Activated CD8-positive, alpha-beta memory T cell treated with anti-CD3 and anti-CD28 coated beads, Interleukin-2, amount 50 U/mL, for 1 hour (primary cell): ENCODE data around the gene POLR1H.
A peak's percentile ranks its signal among the peaks of the same experiment; 100 is the strongest.

Experiments
- DNase-seq: peaks from one replicate; pipeline ENCODE4 v3.0.0-alpha.2; 2020; ENCODE audit errors: extremely low read depth

POLR1H gene

DNA sequence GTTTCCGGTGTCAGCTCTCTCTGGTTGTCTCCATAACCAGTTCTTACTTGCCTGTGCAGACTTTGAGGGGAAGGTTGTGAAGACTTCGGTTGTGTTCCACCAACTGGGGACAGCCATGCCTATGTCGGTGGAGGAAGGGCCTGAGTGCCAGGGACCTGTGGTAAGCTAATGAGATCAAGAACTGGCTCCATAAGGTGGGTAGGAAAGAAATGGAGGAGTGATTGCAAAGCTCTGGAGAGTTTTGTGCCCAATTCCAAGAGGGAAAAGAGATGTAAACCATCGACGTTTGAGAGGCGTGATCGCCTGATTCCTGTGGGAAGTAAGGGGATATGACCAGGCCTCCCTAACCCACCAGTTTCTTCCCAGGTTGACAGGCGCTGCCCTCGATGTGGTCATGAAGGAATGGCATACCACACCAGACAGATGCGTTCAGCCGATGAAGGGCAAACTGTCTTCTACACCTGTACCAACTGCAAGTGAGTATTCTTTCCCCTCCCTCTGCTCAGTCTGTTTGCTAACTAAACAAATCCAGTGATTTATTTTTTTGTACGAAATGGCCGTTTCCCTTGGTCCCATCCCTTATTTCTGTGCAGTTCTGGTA lies 893 bp downstream of the POLR1H start:
- DNase-seq, result no peak

DNA sequence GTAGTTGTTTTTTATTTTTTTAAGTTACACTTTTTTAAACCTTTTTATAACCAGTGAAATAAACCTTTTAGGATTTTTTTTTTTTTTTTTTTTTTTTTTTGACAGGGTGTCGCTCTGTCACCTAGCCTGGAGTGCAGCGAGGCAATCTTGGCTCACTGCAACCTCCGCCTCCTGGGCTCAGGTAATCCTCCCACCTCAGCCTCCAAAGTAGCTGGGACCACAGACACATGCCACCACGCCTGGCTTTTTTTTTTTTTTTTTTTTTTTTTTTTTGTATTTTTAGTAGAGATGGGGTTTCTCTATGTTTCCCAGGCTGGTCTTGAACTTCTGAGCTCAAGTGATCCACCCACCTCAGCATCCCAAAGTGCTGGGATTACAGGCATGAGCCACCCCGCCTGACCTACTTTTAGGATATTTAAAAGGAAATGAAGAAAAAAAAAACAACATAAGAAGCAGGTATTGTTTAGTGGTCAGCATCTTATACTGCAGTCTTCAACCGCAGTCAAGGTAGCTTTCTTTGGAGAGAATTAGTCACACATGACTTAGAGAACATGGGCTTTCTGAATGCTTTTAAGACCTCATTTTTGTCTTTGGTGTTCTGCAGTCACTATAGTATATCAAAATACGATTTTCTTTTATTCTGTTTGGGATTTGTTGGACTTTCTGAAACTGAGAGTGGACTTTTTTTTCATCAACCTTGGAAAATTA lies 1.6 kb downstream of the POLR1H start:
- DNase-seq, result no peak

DNA sequence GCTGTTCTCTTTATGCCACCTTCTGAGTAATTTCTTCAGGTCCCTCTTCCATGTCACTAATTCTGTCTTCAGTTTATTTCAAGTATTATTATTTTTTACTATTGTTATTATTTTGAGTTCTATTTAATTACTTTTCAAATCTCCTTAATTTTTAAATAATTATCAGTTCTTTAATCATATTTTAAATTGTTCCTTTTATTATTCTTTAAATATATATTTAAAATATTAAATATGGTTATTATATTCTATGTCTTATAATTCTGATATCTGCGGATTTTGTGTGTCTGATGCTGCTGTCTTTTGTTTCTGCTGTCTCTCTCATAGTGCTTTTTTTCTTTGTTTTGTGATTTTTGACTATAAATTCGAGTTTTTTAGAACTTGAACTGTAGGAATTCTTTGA lies 2.2 kb downstream of the POLR1H start:
- DNase-seq, result no peak

DNA sequence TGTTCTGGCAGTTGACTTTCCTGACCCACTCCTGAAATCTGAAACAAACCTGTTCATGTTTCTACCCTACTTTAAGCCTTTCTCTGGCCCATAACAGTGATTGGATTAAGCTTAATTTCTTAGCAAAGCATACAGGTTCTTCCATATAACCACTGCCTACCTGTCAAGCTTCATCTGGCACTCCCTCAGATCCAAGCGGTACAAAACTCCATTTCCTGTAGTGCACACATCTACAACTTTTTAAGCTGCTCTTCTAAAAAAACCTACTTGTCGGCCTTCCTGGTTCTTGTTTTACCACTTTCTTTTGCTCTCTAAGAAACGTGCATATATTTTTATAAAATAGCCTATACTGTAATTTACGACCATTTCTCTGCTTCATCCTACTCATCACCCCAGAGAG lies 5.0 kb downstream of the POLR1H start:
- DNase-seq, result no peak

DNA sequence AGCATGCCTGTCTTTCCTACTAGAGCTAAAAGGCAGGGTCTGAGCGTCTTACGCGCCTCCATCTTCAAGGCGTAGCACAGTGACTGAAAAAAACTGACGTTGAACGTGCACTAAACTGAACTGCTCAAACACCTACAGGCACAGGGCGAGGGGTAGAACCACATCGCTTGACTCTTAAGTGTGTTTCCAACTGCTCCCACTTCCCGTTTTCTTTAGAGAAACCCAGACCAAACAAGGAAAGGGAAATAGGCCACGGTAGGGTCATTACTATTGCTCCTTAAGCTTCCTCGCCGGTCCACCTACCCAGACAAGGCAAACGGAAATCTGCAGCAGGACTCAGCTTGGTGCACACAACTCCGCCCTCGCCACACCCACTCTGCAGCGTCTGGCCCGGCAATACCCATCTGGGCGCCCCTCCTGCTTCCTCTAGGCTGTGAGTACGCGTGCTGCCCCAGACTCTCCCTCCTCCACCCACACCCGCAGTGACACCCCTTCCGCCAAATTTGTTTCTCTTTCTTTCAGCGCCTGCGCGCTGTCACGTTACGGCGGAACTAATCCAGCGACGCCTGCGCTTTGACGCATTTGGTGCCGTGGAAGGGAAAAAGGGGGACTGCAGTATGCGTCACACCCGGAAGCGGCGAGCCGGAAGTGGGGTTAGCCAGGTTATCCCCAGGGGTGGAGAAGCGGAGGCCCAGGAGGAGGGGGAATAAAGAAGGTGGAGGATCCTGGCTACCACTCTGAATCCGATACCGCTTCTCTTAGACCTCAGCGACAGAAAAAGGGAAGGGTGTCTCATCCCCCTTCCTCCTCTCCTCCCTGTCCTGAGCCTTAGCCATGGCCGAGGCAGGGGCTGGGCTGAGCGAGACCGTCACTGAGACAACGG lies 5.8 kb downstream of the POLR1H start, which contains the start of gene PPP1R11:
Gene PPP1R11 (plus strand): TSS at position 622 of the 883 bp plus-strand sequence. CDS start 213 bp downstream, at position 835.
- DNase-seq, result peak; percentile 98

DNA sequence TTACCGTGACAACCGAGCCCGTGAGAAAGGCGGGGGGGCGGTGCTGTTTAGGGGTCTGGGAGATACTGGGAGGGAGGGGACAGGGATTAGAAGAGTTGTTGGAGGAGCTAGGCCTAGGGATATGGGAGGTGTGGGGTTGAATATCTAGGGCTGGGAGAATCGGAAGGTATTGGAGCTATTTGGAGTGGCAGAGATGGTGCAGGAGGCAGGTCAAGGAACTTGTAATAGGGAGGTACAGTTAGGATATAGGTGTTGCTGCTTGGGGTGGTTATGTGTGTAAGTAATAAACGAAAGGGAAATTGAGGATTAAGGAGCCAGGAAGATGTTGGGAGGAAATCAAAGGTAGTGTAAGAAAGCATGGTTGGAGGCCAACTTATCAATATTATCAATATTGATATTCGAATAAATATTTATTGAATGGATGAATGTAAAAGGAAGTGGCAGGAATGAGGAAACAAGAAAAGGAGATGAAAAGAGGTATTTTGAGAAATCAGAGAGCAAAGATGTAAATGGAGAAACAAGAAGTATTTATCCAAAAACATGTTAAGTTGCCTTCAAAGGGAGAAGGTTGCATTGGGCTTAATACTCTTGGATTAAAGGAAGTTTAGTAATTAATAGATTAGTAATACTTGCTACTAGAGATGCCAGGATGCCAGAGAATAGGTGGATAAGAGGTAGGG lies 6.5 kb downstream of the POLR1H start:
- no peak for DNase-seq

DNA sequence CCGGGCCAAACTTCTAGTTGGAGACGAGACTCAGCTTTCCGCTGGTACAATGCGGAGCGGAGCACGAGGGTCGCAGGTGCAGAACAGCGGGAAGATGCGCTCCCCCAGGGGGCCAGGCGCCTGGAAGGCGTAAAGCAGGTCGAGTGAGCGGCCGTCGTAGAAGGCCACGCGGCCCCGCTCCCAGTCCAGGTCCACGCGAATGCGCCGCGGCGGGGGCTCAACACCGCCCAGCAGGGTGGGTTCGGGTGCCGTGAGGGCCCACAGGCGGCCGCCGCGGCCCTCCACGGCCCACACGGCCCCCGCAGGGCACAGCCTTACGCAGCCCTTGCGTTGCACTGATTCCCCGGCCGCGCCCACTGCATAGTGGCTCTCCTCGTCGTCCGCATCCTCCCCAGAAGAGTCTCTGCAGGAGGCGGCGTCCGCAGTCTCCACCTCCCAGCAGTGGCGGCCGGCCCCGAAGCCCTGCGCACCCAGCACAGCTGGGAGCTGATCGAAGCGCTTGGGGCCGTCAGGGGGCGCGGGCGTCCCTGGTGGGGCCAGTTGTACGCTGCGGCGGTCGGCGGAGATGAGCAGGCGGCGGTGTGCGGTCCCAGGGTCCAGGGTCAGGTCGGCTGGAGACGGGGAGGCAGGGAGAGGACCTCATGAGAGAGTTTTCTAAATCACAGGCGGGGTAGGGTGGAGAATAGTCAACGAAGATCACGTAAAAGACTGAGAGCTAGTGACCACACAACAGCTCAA lies 10.2 kb downstream of the POLR1H start:
- DNase-seq, result no peak

DNA sequence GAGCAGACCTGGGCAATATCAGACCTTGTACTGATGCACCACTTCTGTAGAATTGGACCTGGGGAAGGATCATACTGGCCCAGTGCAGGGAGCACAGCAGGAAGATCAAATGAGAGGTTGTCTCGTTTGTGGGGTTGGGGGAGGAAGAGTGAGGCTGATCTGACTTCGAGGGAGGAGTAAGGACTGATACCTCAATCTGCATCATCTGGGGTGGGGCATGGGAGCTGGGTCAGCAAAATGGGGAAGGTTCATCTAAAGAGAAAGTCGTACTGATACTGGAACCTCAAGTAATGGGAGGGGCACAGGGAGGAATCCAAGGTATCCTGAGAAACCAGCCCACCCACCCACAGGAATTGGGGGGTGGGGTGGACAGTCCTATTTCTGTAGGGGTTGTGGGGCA lies 10.8 kb downstream of the POLR1H start:
- DNase-seq, result no peak

DNA sequence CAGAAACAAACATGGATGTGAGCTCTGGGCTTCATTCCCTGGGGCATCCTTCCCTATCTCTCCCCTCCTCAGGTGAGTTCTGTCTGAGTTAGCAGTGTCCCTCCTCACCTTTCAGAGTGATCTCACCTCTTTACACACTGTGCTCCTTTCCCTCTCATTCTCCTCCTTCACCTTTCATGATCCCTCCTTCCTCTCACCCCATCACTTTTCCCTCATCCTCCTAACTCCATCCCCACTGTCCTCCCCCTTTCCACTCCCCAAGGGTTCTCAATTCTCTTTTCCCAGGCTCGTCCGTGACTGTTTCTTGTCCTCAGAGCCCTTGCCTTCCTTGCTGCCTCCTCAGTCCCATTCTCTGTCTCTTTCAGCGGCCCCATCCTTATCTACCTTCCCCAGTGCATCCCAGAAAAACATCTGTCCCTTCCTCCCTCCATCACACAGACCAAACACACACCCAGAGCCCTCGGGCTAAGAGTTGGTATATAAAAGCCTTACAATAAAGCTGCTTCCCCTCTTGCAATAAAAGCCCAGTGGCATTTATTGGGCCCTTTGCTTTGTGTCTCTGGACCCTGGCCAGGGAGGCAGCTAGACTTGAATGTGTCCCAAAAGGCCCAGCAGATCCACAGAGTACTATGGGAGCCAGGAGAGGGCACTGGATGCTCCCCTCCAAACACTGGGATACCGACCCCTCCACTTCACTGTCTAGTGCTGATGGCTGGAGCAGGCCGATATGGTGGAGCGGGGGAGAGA lies 12.6 kb downstream of the POLR1H start:
- DNase-seq, result no peak

DNA sequence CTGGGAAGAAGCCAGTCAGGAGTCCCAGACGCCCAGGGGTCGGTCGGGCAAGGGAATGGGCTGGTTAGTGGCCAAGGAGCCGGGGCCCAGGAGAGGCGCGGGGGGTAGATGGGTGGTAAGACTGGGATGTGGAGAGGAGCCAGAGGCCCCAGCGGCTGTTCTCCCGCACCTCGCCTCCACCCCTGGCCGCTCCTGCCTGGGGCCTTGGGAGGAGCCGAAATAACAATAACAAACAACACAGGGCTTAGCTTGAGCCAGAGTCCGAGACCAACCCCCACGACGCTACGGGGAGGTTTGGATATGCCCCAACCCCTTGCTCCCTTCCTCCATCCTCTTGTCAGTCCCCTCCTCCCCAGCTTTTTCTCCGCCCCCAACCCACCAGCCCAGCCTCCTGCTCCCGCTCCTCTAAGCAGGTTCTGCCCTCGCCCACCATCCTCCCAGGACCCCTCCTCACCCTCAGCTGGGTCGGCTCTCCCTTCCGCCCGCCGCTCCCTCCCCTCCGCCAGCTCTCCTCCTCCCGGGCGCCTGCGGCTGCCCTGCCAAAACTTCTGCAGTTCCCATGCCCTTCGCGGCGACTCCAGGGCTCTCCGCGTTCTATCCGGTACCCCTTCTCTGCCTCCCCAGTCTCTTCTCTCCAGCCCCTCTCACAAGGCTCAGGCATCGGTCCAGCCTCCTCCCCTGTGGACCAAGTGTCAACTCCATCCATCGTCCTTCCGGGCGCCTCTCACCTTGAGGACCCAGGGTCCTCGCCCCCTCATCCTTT lies 13.4 kb downstream of the POLR1H start:
- no peak for DNase-seq

DNA sequence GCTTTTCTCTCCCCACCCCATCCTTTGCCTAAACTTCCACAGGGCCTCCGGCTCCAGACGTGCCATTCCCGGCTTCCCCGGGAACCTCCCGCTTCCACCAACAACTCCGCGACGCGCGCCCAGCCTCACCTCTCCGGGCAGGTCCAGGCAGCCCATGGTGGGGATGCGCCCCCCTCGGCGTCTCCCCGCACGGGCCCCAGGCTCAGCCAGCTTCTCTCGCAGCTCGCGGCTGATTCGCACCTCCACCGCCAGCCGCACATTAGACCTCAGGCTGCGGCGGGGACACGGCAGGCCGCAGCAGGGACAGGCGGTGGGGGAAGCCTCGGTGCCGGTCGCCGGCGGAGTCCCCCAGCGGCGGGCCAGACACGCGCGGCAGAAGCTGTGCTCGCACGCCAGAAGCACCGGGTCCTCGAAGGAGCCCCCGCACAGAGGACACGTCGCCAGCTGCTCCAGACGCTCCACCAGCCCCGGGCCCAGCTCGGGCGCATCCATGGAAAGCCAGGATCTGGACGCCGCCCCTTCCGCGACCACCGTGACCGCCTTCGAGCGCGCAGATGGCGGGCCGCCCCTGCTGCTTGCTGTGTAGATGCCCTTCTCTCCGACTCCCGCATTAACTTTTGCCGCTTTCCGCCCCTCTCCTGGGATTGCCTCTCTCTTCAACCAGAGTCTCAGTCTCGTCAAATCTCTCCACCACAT lies 14.2 kb downstream of the POLR1H start, which contains the start of gene RNF39:
Gene RNF39 (minus strand): TSS at position 676 of the 696 bp plus-strand sequence. CDS start 184 bp downstream, at position 492.
- DNase-seq, result no peak

DNA sequence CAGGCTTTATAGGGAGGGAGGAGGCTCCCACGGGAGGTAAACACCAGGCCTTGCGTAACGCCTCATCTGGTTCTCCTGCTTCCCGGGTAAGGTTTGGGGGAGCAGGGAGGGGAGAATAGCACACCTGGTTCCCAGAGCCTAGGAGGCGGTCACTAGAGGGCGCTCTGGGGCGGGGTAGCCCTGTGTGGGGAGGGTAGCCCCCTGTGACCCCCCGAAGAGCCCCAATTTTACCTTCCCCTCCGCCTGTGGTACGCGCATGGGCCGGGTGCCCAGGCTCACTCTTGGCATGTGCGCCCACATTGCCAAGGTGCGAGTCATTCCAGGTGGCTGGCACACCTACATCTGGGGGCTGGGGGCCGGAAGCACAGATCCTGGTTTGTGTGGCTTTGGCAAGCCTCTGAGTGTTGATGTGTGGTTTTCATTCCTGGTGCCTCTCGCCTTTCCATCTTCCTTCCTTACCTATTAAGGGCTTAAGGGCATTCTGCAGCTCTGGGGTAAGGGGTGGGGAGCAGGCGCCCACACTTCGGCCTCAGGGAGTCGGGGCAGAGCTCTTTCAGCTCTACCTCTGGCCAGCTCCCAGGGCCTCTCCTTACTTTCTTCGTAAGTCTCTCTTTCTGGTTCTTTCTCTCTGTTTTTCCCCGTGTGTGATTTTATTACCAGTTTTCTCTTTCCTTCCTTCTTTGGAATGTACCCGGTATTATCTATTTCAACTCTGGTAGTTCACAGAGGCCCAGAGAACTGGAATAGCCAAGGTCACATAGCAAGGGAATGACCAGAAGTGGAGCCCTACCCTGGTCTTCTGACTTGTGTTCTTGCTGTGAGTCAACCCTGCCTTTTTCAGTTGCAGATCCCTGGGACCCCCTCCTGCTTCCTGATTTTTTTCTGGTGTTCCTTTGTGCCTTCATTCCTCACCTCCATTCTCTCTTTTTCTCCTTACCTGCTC lies 15.0 kb downstream of the POLR1H start:
- no peak for DNase-seq

DNA sequence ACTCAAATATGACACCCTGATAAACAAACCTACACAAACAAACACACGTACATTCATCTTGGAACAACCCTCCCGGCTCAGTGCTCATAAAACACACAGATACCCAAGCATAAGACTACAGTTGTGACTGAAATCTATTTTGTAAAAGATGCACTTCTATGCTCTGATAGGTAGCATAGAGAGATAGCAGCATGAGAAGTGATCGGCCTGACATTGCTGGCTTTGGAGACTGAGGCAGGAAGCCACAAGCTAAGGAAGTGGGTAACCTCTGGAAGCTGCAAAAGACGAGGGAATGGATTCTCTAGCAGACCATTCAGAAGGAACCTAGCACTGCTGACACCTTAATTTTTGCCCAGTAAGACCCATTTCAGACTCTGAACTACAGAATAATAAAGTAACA lies 16.2 kb downstream of the POLR1H start:
- no peak for DNase-seq

DNA sequence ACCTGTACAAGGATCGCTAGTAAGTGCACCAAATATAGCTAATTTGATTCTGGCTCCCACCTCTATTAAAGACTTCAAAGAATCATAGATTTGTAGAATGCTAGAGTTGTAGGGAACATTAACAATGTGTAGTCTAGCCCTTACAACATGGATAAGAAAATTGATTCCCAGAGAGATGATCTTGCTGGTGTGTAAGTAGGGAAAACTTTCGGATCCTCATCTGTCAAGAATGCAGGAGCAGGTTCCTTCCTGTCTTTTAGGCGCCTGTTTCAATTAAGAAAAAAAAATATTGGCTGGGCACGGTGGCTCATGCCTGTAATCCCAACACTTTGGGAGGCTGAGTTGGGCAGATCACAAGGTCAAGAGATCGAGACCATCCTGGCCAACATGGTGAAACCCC lies 26.8 kb downstream of the POLR1H start:
- DNase-seq, result no peak

DNA sequence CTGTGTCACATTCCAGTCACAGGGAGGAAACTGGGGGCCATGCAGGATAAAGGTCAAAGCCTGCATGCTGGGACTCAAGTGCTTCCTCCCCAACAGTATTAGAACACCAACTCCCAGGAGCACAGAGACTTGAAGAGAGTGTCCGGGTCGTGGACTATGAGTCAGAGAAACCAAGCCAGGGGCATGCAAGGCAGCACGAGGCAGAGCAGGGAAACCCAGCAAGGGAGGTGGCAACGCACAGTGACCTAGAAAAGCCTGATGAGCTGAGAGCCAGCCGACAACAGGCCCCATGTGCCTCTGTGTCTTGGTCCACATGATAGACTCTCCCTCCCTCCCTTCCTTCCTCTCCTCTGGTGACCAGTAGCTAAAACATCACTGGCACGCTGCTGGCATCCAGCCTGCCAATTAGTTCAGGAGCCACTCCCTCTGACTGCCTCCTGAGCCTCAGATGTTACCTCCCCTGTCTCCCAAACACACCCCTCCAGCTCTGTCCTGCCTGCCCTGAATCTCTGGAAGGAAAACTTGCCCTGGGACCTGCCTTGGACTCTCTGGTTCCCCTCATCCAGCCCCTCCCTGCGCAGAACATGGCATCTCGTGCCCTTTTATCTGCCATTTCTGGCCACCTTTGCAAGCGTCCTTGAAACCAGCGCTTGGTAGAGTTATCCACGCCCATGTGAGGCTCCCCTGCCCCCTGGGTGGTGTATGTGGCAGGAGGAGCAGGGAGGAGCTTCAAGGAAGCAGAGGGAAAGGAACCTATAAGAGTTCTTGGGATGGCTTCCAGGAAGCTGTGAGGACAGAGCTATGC lies 30.7 kb downstream of the POLR1H start:
- DNase-seq, result no peak

DNA sequence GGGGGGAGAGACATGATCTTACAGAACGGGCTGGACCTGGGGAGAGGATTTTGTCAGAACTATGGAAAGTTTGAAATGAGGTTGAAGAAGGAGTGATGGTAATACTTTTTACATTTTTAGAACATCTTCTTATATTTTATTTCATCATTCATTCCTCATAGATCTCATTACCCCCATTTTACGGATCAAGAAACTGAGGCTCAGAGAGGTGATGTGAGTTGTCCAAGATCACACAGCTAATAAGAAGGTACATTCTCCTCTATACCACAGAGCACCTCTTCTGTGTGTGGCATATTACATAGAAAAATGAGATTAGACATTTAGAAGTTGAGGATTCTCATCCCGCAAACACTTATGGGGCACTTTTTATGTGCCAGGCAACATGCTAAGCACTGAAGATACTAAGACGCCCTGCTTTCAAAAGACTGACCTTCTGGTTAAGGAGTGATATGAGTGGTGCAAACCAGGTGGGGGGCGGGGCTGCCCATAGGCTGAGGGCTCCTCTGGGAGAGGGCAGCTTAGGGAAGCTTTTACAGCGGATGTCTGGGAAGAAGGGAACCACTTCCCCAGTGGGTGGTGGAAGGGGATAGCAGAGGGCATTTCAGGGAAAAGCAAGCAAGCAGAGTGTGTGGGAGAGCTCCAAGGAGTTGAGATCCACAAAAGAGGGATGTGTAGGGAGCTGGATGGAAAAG lies 31.9 kb downstream of the POLR1H start:
- DNase-seq, result no peak
